NCI-H2107 (cell line): ENCODE results near the gene BAD.

Experiments
- DNase-seq: peaks from one replicate; lab custom pipeline; 2025; lab: John Stamatoyannopoulos, UW

Gene BAD

DNA sequence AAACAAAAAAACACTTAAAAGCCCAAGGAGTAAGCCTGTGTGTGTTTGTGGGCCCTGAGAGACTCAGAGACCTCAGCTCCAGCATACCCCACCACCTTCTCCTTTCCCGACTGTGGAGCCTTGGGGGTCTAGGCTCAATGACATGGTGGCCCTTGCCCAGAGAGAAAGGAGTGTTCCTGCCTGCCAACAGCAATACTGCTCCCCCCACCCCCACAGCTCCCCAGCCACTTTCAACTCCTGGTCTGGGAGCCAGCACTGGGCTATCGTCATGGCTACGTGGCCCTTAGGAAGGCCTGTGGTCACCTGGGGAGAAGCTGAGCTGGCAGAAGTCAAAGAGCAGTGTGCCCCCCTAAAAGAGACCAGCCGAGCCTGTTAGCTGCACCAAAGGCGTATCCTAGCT, 40.4 kb downstream of the BAD start:
- no peak for DNase-seq

DNA sequence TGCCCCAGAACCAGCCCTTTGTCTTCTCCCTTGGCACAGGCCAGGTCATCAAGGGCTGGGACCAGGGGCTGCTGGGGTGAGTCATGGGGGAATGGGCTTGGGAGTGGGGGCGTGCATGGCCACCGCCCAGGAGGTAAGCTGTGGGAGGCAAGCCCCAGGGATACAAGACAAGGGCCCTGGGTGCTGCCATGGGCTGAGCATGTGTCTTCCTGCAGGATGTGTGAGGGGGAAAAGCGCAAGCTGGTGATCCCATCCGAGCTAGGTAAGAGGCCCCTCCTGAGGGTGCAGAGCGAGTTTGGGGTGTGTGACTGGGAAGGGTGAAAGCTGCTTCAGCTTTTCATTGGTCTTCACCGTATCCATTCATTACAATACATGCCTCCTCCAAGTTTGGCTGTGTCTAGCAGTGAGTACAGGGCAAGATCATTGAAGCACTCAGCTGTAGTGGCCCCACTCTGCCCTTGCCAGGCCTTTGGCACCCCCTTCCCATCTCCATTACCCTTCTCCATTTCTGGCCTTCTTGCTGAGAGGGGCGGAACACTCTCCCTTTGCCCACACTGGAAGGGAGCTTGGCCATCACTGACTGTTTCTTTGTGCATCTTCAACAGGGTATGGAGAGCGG, 41.1 kb downstream of the BAD start:
- no peak for DNase-seq

DNA sequence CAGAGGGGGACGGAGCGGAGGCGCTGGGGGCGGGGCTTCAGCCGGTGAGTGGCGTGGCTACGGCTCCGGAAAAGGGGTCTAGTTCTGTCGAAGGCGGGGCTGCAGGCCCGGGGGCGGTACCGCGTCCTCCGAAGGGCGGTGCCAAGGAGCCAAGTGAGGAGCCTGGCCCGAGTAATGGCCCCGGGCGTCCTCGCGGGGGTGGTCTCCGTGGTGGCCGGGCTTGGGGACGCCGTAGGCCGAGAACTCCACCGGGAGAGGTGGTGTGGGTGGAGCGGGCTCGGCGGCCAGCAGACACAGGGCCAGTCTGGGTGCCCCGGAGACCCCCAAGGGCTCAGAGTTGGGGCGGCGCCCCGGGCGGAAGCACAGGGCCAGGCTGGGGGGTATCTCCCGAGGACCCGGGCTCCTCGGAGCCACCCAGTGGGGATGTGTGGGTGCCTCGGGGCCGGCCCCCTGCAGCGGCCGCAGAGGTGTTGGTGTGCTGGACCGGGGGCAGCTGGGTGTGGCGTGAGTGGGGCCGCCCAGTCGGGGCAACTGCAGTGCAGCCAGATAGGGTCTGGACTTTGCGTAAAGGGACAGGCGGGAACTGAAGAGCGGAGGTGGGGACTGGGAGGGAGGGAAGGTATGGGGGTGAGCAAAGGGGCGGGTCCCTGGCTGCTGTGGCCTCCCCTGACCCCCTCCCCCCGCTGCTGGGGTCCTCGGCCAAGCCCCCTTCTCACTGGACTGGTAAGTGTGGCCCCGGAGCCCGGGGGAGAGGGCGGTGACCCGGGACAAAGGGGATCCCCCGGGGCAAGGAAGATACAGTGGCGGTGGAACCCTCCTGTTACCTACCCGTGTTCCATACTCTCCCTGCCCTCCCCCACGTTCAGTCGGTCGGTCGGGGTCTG, 42.7 kb downstream of the BAD start:
- DNase-seq, result no peak

DNA sequence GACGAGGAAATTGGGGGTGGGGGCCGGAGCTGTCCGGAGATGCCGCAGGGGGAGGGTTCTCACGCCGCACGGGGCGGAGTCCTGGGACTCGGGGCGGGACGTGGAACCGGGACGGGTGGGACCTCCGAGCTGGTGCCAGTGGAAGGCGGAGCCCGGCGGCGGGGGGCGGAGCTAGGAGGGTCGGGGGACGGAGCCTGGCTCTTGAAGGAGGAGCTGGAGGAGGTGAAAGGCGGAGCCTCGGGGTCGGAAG, 43.3 kb downstream of the BAD start:
- DNase-seq, result peak; percentile 97

DNA sequence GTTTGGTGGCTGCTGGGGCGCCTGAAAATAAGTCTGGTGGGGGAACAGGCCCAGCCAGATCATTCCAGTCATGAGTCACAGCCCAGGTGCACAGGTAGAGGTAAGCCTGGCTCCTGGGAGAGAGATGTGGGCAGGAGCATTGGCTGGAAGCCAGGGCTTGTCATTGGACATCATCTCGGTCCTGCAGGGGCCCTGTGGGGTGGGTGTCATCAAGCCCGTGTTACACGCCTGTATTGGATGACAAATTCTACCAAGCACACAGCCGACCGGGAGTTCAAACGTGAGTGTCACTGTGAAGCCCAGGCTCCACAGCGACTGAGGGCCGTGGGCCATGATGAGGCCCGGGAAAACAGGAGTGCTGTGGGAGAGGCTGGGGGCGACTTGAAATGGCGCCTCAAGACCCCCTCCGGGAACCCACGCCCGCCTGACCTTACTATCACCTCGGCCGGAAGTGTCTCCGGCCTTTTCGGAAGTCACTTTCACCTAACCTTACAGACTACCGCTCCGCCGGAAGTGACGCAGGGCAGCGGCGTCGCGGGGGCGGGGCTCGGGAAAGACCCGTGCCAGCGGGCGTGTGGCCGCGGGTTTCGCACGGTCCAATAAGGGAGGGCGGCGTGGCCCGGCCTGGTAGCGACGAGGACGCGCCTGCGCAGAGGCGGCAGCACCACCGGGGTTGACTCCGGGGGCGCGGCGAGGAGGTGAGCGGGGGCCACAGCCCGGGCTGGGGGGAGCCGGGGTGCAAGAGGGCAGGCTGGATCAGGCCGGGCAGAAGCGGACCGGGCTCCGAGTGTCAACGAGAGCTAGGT, 43.8 kb downstream of the BAD start, which contains the start of gene FKBP2:
Gene FKBP2, plus strand, starts transcription at position 661 of the 806 bp plus-strand sequence. CDS start 1,293 bp downstream, outside the sequence.
- peak; percentile 89 for DNase-seq

DNA sequence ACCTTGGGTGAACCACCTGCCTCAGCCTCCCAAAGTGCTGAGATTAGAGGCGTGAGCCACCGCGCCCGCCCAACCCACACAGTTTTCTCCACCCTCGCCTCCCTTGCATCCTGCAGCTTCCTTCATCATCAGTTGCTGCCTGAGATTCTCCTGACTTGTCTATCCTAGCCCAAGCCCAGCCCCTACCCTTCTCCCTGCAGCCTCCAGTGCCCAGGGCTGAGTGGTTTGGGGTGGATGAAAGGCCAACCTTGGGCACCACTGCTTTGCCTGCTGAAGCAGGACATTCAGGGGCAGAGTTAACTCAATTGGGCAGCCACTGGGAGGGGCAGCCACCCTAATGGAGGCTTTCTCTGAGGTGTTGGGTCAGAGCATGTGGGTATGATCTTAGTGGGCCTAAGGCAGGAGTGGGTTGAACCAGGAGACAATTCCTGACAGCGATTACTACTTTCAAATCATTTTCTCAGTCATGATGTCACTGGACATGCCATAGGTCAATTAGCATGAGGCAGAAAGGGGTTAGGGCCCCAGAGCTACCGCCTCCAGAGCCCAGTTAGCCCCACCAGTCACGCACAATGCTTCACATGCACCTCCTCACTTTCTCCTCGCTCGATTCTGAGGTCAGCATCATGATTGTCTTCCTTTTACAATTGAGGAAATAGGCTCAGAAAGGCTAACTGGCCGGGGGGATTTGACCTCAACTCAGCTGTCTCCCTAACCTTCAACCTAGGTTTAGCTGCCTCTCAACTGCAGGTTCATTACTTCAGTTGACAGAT, 44.6 kb downstream of the BAD start:
- no peak for DNase-seq

DNA sequence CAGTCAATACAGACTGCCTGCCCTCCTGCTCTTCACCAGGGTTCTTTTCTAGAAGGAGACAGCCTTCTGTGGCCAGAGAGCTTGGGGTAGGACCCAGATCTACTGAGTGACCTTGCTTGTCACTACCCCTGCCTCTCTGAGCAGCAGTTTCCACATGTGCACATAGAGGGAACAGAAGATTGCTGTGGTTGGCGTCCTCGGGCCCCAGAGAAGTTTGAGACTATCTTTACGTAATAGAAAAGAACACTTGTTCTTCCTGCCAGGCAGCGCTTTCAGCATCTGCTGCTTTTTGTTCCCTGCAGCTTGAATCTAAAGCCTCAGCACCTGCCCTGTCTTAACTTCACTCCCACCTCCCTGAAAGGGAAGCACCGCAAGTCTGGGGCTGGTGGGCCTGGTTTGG, 45.5 kb downstream of the BAD start:
- DNase-seq, result no peak

DNA sequence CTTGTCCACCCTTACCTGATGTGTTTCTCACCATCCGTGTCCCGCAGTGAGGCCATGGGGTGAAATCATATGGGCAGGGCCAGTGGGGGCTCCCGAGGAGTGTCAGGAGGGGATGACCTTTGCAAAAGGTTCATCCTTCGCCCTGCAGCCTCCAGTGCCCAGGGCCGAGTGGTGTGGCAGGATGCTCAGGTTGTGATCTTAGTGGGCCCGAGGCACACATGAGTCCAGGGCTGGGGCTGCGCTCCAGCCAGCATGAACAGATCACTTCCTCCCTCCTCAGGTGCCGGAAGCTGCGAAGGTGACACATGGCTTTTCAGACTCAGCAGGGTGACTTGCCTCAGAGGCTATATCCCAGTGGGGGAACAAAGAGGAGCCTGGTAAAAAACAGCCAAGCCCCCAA, 46.4 kb downstream of the BAD start:
- DNase-seq, result no peak

- peak; percentile 43 for DNase-seq
These were observed 46.9 kb downstream of the BAD start for GRCh38 chr11:64237484-64237951.

DNA sequence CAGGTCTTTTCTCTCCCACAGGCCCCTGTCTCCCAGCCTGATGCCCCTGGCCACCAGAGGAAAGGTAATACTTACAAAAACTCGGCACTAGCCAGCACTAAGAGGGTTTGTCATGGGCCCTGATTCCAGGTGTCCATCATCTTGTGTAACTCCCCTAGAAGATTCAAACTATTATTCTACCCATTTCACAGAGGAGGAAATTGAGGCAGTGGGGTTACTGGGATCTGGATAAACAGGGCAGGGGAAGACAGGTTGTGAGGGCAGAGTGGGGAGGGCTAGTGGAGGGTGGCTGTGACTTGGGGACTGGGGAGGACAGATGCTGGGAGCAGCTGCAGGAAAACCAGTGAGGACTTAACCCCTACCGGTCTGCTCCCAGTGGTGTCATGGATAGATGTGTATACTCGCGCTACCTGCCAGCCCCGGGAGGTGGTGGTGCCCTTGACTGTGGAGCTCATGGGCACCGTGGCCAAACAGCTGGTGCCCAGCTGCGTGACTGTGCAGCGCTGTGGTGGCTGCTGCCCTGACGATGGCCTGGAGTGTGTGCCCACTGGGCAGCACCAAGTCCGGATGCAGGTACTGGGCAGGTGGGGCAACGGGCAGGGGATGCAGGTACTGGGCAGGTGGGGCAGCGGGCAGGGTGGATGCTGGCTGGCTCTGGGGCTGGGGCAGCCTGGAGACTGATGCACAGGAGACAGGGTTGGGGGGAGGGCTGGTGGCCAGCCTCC, 48.9 kb downstream of the BAD start:
- DNase-seq, result no peak

DNA sequence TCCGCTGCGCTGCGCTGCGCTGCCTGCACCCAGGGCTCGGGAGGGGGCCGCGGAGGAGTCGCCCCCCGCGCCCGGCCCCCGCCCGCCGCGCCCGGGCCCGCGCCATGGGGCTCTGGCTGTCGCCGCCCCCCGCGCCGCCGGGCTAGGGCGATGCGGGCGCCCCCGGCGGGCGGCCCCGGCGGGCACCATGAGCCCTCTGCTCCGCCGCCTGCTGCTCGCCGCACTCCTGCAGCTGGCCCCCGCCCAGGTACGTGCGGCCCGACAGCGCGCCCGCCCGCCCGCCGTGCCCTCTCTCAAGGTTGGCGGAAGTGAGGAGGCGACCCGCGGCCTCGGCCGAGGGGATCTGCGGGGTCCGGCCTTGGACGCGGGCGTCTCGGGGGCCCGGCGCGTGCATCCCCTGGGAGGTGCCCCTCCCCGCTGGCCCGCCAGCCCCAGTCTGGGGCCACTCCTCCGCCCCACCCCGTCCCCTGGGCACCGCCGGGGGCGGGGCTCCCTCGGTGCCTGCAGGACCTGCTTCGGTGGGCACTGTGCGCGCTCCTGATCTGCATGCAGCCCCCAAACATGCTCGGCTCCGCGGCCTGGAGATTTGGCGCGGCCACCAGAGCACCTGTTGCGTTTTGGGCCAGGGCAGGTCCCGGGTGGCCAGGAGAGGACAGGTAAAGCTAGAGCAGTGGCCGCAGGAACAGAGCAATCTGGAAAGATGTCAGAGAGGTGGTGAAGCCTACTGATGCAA, 49.7 kb downstream of the BAD start:
- DNase-seq, result no peak

DNA sequence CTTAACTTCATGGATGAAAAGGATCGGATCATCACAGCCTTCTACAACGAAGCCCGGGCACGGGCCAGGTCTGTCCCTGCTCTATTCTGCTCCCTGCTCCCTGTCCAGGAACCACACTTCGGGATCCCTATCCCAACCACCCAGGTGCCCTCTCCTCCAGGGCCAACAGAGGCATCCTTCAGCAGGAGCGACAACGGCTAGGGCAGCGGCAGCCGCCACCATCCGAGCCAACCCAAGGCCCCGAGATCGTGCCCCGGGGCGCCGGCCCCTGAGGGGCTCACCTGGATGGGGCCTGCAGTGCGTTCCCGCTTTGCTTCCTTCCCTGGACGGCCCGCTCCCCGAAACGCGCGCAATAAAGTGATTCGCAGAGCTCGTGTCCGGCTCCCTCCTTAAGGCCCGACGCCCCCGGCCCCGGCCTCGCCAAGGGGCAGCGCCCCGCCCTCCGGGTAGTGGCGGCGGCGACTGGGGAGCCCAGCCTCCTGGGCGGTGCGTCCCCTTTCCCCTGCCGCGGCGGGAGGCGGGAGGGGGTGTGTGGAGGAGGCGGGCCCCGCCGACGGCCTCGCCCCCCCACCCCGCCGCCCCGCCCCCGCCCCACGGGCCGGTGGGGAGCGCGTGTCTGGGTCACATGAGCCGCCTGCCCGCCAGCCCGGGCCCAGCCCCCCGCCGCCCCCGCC, 50.4 kb downstream of the BAD start, which contains the start of gene VEGFB:
Gene VEGFB, plus strand, starts transcription at position 672 of the 674 bp plus-strand sequence. CDS start 250 bp downstream, outside the sequence.
- DNase-seq, result no peak

GRCh38 chr11:64232967-64233315, 51.5 kb downstream of the BAD start:
- no peak for DNase-seq

- no peak for DNase-seq
These were observed 52.1 kb downstream of the BAD start for GRCh38 chr11:64232182-64232966.

- no peak for DNase-seq
These were observed 52.9 kb downstream of the BAD start for GRCh38 chr11:64231546-64231945.

DNA sequence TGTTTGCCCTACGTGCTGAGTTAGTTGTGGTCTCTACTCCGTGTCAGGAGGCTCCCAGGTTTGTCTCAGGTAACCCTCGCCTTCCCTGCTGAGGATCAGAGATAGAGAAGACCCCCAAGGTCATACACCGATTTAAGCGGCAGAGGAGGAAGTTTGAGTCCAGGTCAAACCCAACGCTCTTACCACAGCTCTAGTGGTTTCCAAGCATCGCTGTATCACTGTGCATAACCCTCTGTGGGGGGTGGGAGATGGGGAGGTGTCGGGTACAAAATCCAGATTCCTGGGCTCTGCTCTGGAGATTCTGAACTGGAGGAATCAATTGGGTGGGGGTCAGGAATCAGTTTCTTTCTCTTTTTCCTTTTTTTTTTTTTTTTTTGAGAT, 53.5 kb downstream of the BAD start:
- DNase-seq, result no peak

- peak; percentile 92 for DNase-seq
These were observed 54.1 kb downstream of the BAD start, which contains the start of gene DNAJC4 for GRCh38 chr11:64230171-64230984. TSS of gene DNAJC4 (plus strand) at chr11:64230548. CDS start at chr11:64230855, 307 bp downstream.

- DNase-seq, result no peak
These were observed 54.7 kb downstream of the BAD start for GRCh38 chr11:64229744-64230170.
